Activated gamma-delta T cell treated with Interleukin-2 at 50 U/mL for 16 hours (primary cell): Measurements from ENCODE around the gene INF2.
"Not testable (repeated sequence)": the region's sequence is repeated elsewhere in the genome, so short reads cannot be mapped to it uniquely, and the experiment has no call there.

ENCODE experiments used
- DNase-seq: peaks from one replicate; pipeline ENCODE4 v3.0.0-alpha.2; 2020

INF2 gene

DNA sequence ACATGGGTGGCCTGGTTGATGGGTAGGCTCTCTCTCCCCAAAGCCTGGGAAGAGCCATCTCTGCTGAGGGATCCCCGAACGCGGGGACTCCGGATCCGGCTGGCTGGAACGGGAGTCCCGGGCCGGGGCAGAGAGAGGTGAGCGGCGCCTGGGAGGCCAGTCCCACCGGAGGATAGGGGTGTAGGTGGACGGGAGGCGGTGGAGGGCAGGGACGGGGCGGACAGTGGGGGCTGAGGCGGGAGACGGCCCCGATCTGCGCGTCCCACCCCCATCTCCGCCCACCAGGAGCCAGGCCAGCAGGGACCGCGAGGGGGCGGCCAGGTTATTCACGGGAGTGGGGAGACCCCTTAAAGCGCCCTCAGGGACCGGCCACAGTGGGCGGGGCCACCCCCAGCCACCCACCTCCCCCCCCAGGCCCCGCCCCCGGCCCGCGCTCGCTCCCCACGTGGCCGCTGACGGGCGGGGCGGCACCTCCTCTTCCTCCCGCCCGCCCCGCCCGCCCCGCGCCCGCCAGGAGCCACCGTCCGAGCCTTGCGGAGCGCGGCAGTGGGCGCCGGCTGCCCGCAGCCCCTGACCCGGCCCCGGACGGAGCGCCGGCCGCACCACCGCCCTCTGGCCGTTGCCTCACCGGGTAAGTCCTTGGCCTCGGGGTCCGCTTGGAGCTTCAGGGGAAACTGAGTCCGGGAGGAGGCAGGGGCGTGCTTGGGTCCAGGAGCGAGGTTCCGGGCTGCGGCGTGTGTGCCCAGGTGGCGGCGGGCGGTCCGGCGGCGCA lies at the start of gene INF2:
TSS of gene INF2 (plus strand) at position 510 of the 772 bp plus-strand sequence. CDS start 11,748 bp downstream, outside the sequence.
- peak; percentile 32 for DNase-seq

DNA sequence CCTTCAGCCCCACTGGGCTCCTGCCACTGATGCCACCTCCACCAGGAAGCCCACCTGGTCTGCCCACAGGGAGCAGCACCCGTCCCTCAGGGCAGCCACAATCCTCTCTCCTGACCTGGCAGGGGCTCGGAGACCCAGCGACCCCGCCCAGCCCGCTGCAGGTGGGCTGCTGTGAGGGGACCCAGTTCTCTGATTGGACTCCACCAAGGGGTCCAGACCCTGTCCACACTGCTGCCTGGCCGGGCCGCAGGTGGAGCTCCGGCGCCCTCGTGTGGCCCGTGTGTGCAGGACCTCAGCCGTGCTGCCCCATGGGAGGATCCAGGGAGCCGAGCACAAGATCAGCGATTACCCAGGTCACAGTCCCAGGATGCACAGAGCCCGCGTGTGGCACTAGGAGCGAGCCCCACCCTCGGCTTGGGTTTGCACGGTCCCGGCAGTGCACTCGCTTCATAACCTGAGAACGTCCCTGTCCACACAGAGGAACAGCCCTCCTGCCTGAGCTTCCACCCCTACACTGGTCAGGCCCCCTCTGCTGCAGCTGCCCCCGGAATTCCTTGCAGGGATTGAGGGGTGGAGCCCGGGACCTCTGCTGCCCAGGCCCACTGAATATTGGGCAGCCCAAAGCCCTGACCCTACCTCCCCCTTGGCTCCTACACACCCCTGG lies 49.4 kb upstream of the INF2 start:
- peak; percentile 24 for DNase-seq

DNA sequence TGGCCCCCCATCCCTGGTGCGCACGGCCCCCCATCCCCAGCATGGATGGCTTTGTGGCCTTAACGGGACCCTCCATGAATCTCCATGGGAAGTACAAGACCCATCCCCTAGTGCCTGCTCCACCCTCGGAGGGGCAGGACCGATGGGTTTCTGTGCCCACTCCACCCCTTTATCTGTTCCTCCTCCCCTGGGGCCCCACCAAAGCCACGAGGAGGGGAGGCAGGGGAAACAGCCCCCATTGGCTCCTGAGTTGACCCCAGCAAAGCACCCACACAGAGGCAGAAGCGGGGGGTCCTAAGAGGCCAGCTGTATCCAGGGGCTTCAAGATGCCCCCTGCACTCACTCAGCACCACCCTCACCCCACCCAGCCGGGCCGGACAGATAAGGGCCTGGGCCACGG lies 48.7 kb upstream of the INF2 start:
- DNase-seq = no peak

DNA sequence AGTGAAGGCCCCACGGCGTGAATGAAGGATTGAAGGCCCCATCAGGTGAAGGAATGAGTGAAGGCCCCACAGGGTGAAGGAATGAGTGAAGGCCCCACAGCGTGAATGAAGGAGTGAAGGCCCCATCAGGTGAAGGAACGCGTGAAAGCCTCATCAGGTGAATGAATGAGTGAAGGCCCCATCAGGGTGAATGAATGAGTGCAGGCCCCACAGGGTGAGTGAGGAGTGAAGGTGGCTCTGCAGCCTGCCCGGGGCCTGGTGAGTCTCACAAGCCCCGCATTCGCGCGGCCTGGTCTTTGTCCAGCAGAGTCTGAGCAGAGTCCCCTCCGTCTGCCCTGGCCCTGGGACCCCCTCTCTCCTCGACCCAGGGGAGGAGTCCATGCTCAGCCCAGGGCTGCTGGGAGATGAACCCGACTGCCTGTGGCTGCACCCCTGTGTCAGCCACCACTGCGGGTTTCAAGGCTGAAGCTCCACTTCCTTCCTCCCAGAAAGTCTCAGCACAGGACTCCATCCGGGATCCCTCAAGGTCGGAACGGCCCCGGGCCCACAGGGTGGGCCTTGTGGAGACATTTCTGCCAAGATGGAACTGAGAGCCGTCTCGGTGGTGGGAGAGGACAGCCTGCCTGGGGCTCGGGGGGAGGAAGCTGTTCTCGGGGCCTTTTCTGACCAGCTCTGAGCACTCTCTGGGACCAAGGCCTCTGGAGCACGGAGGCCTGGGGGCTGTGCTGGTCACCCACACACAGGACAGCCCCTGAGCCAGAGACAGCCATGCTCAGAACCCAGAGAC lies 47.5 kb upstream of the INF2 start:
- no peak for DNase-seq

- DNase-seq = no peak
These were observed 46.9 kb upstream of the INF2 start for GRCh38 chr14:104642540-104642868.

- DNase-seq = no peak
These were observed 46.1 kb upstream of the INF2 start for GRCh38 chr14:104643306-104643705.

DNA sequence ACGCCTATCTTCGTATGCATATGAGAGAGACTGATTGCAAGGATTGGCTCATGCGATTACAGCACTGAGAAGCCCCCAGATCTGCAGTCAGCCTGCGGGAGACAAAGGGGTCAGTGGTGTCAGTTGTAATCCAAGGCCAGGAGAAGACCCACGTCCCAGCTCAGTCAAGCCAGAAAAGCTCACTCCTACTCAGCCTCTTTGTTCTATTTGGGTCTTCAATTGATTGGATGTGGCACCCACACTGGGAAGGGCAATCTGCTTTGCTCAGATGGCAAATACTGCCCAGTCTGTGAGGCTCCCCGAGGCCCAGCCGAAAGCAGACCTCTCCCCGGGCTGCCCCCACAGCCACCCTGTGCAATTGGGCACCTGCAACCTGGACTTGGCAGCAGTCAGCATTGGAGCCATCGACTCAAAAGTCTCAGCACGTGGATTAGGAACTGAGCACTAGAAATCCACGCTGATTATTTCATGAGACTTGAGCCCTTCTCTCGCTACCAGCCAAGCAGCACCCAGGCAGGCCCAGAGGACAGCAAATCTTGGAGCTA lies 45.3 kb upstream of the INF2 start:
- no peak for DNase-seq

DNA sequence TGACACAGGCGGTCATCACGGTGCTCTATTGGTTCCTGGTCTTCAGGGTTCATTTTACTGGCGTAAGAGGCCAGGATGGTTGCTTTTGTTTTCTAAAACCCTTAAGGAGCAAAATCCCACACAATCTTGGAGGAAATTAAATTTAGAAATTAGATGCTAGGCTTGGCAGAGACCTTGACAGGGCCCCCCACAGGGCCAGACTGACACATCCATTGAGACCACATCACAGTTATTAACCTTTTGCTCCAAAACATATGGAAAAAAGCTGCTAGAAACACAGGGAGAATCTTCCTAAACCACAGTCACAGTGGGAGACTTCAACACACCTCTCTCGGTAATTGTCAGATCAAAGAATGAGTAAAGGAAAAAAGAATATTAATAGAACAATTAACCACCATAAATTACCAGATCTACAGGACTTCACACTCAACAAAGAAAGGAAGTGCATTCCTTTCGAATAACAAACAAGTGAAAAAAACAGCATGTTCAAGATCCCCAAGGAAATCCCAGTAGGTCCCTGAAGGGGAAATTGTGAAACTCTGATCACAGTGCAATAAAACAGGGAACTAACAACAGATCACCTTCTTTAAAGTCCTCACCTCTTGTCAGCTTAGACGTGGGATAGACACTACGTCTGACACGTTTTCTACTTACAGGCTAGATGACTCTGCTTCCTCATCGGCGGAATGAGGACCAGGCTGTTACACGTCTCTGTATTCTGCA lies 44.6 kb upstream of the INF2 start:
- DNase-seq = no peak

- no peak for DNase-seq
These were observed 41.9 kb upstream of the INF2 start for GRCh38 chr14:104647467-104648043.

GRCh38 chr14:104650057-104650980 lies 39.1 kb upstream of the INF2 start:
- DNase-seq = peak; percentile 69

DNA sequence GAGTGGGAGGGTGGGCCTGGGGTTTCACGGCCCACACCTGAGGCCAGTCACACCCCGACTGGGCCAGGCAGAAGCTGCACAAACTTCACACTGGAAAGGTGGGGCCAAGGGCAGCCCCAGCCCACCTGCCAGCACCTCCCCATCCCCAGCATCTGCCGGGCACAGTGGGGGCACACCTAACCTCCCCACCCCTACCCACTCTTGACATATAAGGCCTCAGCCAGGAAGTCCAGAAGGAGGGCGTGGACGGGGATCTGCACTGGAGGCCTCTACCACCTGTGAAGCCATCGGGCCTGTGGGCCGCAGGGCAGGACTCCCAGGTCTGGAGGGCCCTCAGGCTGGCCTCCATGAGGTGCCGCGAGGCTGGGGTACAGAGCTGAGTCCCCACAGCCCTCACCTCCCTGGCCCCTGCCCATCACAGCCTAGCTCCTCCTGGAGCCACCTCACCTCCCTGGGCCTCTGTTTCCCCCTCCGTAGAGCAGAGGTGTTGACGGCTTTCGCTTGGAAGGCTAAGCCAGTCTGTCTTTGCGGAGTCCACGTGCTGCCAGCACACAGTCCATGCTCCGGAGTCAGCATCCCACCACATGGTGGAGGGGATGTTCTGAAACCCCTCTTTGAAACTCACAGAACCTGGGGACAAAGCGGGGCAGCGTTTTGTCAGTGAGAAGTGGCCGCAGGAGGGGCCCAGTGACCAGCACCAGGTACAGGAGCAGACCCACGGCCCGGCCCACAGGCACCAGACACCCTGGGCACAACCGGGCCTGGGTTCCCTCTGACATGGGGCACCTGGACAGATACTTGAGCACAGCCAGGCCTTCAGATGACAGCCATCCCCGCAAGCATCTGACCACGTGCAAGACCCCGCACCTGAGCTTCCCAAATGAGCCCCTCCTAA lies 38.2 kb upstream of the INF2 start:
- DNase-seq = no peak

- no peak for DNase-seq
These were observed 37.5 kb upstream of the INF2 start for GRCh38 chr14:104651876-104652260.

- no peak for DNase-seq
These were observed 37.0 kb upstream of the INF2 start for GRCh38 chr14:104652386-104652785.

DNA sequence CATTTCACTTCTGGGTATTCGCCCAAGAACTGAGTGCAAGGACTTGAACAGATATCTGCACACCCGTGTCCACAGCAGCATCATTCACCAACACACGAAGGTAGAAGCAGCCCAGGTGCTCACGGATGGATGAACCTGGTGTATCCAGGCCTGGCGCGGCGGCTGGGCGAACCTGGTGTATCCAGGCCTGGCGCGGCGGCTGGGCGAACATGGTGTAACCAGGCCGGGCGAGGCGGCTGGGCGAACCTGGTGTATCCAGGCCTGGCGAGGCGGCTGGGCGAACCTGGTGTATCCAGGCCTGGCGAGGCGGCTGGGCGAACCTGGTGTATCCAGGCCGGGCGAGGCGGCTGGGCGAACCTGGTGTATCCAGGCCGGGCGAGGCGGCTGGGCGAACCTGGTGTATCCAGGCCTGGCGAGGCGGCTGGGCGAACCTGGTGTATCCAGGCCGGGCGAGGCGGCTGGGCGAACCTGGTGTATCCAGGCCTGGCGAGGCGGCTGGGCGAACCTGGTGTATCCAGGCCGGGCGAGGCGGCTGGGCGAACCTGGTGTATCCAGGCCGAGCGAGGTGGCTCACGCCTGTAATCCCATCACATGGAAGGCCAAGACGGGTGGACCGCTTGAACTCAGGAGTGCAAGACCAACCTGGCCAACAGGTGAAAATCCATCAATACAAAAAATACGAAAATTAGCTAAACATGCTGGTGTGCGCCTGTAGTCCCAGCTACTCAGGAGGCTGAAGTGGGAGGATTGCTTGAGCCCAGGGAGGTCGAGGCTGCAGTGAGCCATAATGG lies 36.1 kb upstream of the INF2 start:
- not testable (repeated sequence) for DNase-seq

DNA sequence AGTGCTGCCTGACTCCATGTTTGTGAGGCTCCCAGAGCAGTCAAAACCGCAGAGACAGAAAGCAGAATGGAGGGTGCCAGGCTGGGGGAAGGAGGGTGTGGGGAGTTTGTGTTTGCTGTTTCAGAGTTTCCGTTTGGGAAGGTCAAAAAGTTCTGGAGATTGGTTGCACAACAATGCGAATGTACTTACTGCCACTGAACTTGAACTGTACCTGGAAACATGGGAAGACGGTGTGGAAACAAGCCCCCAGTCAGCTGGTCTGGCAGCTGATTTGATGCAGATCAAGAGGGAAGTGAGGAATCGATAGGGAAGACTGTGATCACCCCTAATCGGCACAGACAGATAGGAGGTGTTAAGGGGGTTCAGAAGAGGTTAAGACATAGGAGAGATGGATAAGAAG lies 35.3 kb upstream of the INF2 start:
- no peak for DNase-seq

GRCh38 chr14:104655128-104655848 lies 34.1 kb upstream of the INF2 start:
- no peak for DNase-seq

DNA sequence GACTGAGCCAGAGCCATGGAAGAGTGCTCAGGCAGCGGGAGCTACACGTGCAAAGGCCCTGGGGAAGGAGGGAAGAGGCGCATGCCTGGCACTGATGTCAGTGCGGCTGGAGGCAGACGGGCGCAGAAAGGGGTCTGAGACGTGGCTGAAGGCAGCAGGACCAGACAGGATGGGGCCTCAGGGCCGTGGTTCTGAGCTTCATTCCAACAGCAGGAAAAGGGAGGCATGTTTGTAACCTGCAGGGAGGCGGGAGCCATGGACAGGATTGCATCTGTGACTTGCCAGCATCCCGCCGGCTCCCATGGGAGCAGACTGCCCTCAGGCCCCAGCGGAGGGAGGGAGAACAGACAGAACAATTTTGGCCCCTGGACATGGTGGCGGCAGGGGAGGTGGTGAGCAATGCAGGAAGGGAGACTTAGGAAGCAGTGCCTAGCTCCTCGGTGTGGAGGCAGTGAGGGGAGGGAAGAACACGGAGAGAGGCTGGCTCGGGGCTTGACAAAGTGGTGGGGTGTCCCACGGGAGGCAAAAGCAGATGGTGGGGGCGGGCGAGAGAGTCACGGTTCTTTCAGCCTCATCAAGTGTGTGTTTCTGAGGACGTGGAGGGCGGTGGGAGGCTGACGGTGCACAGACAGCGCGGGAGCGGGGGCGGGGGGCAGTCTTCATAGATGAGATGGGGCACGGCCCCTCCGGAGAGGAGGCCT lies 33.3 kb upstream of the INF2 start:
- DNase-seq = no peak

GRCh38 chr14:104657101-104657524 lies 32.3 kb upstream of the INF2 start:
- DNase-seq = no peak
